HG03060 (cell line): ENCODE data around the gene FAM170B.

ENCODE experiments used
- ATAC-seq: cut with Tn5 transposase; IDR thresholded peaks from one replicate; pipeline ENCODE4 v1.9.1; 2021; ENCODE audit warnings: low read depth, moderate number of reproducible peaks; ENCODE audit not compliant: unreplicated experiment

The FAM170B gene

GRCh38 chr10:49131507-49132361, 2.1 kb downstream of the FAM170B start:
- no peak for ATAC-seq

DNA sequence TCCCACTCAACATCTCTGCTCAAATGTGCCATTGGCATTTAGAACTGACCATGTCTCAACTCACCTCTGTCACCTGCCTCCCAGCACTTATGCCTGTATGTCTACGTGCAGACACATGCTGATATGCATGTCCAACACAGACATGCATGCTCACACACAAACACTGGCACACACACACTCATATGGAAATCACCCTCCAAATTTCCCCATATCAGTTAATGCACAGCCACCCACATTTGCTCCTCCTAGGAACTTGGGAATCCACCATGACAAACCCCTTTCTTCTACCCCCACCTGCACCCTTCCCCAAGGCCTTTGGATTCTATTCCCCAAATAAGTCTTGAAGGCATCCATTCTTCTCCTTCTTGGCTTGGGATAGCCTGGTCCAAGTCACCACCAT, 4.4 kb downstream of the FAM170B start:
- ATAC-seq, result no peak

DNA sequence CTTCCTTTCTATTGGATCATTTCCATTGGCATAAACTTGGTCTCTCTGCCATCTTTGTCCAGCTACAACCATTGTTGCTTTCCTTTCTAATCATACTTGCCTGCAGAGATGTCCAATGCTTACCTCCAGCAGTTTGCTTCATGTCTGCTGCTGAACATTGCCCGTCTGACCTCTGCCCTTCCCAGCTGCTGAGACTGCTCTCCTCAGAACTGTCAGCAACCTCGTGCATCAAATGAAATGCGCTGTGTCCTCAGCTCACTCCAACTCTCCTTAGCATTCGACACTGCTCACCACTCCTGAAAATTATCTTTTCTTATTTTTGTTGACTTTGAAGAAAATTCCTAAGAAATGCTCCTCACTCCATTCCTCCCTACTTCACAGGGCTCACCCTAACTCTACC, 5.0 kb downstream of the FAM170B start:
- ATAC-seq, result no peak

GRCh38 chr10:49123981-49124950, 9.6 kb downstream of the FAM170B start:
- ATAC-seq, result no peak

DNA sequence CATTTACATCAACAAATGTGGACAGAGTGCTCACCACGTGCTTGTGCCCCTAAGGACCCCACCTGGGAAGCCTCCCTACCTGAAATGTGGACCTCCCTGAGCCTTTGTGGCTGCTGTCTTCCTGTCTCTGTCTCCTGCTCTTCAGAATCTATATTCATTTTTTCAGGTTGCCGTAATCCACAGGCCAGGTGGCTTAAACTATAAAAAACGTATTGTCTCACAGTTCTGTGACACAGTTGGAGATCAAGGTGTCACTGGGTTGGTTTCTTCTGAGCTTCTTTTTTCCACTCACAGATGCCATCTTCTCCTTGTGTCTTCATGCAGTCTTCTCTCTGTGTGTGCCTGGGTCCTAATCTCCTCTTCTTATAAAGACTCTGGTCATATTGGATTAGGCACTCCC, 12.9 kb downstream of the FAM170B start:
- ATAC-seq, result no peak

DNA sequence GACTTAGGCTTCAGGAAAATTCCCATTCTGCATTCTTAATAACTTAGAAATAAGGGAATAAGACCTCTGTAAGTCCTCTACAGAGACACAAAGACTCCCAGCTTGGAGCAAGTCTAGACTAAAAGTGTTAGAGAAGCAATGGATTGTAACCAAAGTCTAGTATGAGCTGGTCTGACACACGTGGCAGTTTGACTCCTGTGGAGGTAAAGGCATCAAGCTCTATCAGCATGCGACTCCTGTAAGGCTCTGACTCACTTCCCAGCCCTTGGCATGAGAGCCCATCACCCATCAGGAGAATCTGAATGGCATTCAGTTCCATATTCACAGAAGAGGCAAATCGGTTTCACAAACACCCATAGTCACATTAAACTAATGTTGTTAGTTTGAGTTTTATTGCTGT, 14.1 kb downstream of the FAM170B start:
- ATAC-seq, result no peak

DNA sequence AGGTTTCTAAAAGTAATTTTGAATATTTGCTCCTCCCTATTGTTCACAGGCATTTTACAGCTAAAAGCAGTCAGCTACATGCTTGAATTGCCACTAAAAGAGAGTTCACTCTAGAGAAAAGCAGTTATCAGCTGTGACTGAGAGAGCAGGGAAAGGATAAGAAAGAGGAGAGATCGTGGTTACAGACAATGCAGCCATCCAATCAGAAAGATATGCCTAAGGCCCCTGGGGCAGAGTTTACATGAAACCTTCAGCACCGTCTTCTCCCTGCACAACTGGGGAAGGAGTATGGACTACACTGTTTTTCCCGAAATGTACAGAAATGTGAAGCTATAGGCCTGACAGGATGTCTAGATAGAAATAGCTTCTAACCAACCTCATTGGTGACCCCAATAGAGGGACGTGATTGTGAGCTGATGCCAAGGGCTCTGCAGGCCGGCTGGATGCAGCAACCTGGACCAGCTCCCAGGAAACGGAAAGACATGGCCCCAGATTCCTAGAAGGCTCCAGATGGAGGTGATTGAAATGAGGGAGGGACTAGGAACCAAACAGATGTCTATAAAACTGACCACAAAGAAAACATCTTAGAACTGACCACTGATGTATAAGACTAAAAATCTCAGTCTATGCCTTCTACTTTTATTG, 15.3 kb downstream of the FAM170B start:
- ATAC-seq, result no peak

GRCh38 chr10:49117376-49118070, 16.3 kb downstream of the FAM170B start:
- ATAC-seq, result no peak

DNA sequence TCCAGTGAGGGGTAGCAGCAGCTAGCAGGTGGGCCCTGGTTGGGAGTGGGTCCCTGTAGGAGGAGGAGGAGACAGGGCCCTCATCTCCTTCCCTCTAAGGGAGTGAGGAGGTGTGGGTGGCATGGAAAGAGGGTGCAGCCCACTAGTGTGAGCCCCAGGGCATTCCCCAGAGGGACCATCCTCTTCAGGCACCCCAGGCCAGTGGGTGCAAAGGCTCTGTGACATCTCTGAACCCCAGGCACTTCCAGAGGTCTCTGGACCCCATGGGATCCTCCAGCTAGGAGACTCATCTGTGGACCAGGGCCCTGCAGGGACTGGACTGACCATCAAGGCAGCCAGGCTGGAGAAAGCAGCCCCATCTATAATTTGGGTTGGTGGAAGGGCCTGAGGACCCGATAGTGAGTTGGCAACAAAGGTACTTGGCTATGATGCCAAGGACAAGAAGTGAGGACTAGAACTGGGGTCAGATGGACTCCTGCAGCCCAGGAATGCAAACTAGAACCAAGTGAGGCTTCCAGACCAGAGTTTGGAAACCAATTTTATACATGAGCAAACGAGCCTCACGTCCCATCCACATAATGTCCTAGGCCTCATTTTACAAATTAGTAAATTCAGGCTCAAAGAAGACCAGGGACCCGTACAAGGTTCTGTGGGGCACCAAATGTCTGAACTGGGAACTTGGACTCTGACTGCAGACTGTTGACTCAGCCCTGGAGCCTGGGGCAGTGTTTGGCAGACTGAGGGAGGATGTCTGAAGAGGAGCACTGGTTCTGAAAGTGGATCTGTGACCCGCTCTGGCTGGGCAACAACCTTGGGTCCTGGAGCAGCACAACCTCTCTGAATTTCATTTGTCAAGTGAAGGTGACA, 17.1 kb downstream of the FAM170B start:
- no peak for ATAC-seq

DNA sequence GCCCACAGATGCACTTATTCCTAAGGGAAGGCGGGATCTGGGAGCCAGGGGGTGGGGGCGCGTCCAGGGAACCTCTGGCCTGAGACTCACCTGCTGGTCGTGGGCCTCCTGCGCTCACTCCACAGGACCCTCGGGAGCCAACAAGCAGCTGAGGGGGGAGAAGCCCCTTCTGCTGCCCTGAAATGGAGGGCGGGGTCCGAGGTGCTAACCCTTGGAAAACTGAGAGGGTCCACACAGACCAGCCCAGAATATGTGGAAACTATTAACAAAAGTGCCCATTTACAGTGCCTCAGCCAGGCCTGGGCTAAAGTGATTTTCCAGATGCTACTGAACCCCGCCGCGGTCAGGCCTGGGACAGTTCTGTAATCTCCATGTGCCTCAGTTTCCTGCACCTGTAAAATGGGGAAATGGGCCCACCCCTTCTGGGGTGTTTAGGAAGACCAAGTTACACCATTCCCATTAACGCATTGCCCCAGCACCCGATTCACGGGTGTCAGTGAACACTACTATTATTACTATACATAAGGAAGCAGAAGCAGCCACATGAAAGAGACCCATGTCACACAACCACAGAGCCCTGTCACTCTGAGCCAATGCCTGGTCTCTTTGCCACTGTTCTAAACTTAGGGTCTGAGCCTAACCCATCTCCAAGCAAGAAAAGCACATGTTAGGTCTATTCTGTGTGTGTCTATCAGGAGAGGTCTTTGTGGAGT, 17.9 kb downstream of the FAM170B start:
- no peak for ATAC-seq

DNA sequence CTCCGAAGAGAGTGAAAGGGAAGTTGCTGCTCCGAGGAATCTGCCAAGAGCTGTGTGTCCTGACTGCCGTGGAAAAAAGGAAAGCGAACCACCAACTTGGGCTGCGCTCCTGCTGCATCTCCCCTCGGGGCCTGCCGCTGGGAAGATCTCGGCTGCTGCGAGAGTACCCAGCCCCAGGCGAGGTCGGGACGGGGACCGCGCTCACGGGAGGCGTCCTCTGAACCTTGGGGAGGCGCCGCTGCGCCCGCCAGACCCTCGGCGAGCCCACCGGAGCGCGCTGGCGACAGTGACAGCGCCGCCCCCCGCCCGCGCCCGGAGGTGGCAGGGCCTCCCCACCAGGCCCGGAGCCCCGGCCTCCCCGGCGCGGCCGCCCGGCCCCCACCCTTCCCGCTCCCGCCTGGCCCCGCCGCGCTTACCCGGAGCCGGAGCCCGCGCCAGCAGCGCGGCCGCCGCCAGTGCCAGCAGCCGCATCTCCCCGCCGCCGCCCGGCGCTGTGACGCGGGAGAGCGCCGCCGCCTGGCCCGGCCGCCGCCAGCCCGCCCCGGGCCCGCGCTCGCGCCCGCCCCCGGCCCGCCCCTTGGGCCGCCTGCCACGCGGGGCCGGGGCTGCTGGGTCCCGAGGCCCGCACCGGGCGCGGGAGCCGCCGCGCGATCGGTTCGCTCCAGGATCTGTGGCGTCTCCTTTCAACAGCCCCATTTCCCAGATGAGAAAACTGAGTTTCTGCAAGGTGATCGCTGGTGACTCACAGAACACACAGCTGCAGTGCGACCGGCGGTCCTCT, 18.6 kb downstream of the FAM170B start, which contains the start of gene VSTM4:
VSTM4 (minus strand) TSS at position 508 of the 781 bp plus-strand sequence; CDS start at position 471, 37 bp downstream.
- ATAC-seq, result no peak

GRCh38 chr10:49114718-49115014, 19.2 kb downstream of the FAM170B start:
- no peak for ATAC-seq

- no peak for ATAC-seq
Observed at GRCh38 chr10:49113741-49114141, 20.1 kb downstream of the FAM170B start.

- no peak for ATAC-seq
Observed at GRCh38 chr10:49112851-49113250, 21.0 kb downstream of the FAM170B start.

DNA sequence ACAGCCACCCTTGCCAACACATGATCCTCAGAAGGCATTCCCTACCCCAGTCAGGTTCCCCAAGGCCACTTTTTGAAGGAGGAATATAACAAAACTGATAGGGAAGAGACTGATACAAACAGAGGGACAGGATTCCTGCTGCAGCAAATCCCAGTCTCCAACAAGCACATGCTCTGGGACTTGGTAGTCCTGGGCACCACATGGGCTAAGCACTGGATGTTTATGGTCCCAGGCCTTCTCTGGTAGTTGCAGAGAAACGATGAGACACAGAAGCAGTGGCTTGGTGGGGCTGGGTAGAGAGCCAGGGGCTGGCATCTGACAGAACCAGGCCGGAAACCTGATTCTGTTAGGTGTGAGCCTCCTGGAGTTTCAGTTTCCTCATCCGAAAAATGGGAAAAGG, 21.7 kb downstream of the FAM170B start:
- ATAC-seq, result no peak

GRCh38 chr10:49111320-49111698, 22.5 kb downstream of the FAM170B start:
- no peak for ATAC-seq

DNA sequence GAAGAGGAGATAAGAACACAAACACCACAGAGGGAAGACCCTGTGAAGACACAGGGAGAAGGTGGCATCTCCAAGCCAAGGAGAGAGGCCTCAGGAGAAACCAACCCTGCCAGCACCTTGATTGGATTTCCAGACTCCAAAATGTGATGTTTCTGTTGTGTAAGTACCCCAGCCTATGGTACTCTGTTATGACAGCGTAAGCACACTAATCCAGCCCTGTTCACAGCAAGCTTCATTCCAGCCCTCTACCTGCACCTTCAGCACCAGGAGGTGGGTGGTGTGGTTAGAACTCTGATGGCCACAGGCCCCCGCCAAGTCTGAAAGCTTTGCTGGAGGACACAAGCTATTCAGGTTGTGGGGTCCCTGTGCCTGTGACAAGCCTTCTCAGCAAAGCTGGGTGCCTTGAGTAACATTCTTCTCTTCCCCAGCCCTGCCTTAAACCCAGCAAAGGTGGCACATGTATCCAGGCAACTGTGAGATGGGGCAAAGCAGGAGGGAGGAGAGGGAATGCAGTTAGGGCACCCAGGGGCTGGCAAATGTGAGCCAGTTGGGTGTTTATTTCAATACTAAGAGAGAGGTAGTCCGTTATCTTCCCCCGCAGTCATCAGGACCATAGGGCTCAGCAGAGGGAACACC, 23.0 kb downstream of the FAM170B start:
- no peak for ATAC-seq
